Activated T-helper 2 cell treated with anti-CD3 and anti-CD28 coated beads, Interferon-gamma antibody, Interleukin-2, Interleukin-4, amounts not matched to agents 10 μg/mL and 5 μg/mL and 100 μg/mL, durations not matched to agents 14 hours and 24 hours and 36 hours (primary cell): ENCODE results near the gene FOXG1. TPM values are rescaled to one million over a fixed set of nuclear protein-coding genes. Genes with fewer than 3 reads are reported as not detected.

Source experiments
- DNase-seq: peaks from one replicate; pipeline ENCODE4 v3.0.0; 2021; ENCODE audit warnings: low spot score
- H3K27ac Mint-ChIP-seq: one replicate; pipeline ENCODE4 v1.8.0; 2021; ENCODE audit warnings: mixed read lengths
- H3K27me3 Mint-ChIP-seq: one replicate; pipeline ENCODE4 v1.8.0; 2021; ENCODE audit warnings: low read depth, mixed read lengths
- H3K36me3 Mint-ChIP-seq: one replicate; pipeline ENCODE4 v1.8.0; 2021; ENCODE audit warnings: low read depth, mixed read lengths
- H3K4me1 Mint-ChIP-seq: one replicate; pipeline ENCODE4 v1.8.0; 2021; ENCODE audit warnings: low read depth, mixed read lengths
- H3K4me3 Mint-ChIP-seq: one replicate; pipeline ENCODE4 v1.8.0; 2021; ENCODE audit warnings: low read depth, mild to moderate bottlenecking, moderate library complexity, mixed read lengths
- H3K9me3 Mint-ChIP-seq: one replicate; pipeline ENCODE4 v1.8.0; 2021; ENCODE audit warnings: mixed read lengths
- intact Hi-C: fragments of 100-400 bp; cut with micrococcal nuclease; formaldehyde crosslinking; loops from one replicate; pipeline ENCODE4 v1.15.1; 2023
- total RNA-seq: library from RNA; stranded (reverse); gene quantifications from 2 replicates; pipeline ENCODE4 v1.2.3, GENCODE V29; 2022

FOXG1 gene
- total RNA-seq, 1 donor from 2014 or later: not detected

DNA sequence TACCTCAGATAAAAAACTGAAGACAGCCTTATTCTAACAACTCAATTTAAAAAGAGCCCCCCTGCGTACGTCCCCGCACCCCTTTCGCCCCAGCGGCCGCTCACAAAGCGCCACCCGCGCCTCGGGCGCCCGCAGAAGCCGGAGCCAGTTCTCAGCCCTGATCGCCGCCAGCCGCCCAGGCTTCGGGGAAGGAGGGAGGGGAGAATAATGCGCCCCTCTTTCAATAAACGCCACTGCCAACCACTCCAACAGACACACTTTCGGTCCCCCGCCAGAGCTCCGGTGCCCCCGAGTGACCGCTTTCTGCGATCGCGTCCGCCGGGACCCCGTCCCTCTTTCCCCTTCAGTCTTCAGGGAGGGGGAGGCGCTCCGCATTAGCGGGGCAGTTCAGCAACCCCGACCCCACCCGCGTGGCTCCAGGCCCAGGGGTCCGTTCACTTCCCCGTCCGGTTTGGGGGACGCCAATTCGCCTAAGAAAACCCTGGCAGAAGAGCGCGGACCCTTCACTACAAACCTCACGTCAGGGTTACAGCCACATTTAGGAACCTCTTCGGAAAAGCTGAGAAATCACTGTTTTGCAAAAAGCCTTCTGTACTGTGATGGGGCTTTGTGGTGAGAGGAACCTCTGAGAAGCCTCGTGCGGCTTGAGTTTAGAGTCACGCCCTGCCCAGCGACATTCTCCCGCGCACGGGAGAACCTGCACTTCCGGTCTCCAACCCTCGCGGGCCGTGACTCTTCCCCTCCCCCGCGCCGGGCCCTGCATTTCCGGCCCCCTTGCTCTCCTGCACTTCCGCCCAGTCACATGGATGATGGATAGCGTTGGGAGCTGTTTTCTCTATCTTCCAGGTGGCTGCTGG, 18.7 kb downstream of the FOXG1 start:
- H3K36me3 Mint-ChIP-seq: no peaks in the 10 kb centered on the region
- no peak overlapping the region for H3K4me3 Mint-ChIP-seq
- peaks cover 8% of the 10 kb centered on the region for H3K27me3 Mint-ChIP-seq
- intact Hi-C loops: no loop called here
- H3K9me3 Mint-ChIP-seq: peaks cover 24% of the 10 kb centered on the region
- DNase-seq: no peak
- no peaks in the 10 kb centered on the region for H3K4me1 Mint-ChIP-seq
- H3K27ac Mint-ChIP-seq: no peak overlapping the region

DNA sequence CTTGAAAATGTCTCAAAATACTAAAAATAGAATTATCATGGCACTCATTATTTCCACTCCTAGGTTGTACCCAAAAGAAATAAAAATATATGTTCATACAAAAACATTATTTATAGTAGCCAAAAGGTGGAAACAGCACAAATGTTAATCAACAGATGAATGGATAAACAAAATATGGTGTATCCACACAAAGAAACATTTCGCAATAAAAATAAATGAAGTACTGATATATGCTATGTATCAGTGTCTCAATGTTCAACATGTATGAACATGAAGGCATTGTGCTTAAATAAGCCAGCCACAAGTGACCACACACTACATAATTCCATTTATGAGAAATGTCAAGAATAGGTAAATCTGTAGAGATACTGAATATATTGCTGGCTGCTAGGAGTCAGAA, 40.9 kb downstream of the FOXG1 start:
- Mint-ChIP-seq H3K27ac (no peak overlapping the region), H3K27me3 (no peaks in the 10 kb centered on the region), H3K4me1 (no peaks in the 10 kb centered on the region), H3K36me3 (no peaks in the 10 kb centered on the region), H3K9me3 (peaks cover 30% of the 10 kb centered on the region), H3K4me3 (no peak overlapping the region)
- no peak for DNase-seq
- intact Hi-C loops: no loop called here

DNA sequence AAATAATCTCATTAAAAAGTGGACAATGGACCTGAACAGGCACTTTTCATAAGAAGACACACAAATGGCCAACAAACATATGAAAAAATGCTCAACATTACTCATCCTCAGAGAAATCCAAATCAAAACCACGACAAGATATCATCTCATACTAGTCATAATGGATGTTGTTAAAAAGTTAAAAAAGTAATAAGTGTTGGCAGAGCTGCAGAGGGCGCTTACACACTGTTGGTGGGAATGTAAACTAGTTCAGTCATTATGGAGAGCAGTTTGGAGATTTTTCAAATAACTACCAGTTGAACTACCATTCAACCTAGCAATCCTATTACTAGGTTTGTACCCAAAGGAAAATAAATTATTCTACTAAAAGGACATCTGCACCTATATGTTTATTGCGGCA, 47.2 kb downstream of the FOXG1 start:
- Mint-ChIP-seq H3K4me3 (no peak overlapping the region), H3K36me3 (no peaks in the 10 kb centered on the region), H3K9me3 (peaks cover 17% of the 10 kb centered on the region), H3K27ac (no peak overlapping the region), H3K4me1 (no peaks in the 10 kb centered on the region), H3K27me3 (no peaks in the 10 kb centered on the region)
- DNase-seq: no peak
- intact Hi-C loops: no loop called here
